GM23248 (cell line): ENCODE measurements around the gene PGP. TPM values are rescaled to one million over a fixed set of nuclear protein-coding genes. Genes with fewer than 3 reads are reported as not detected.

Source experiments
- DNase-seq: peaks from one replicate; pipeline ENCODE4 v3.0.0-alpha.2; 2015
- H2AFZ ChIP-seq: fragments of 200-600 bp; sonication (generic); 2 replicates; pipeline ENCODE4 v1.6.1; 2016; ENCODE audit warnings: antibody characterized with exemption
- H3F3A ChIP-seq: fragments of 200-600 bp; sonication (generic); 2 replicates; pipeline ENCODE4 v1.6.1; 2016; ENCODE audit warnings: mild to moderate bottlenecking, antibody characterized with exemption, mixed run types; ENCODE audit not compliant: insufficient read depth
- H3K27ac ChIP-seq: fragments of 200-600 bp; sonication (generic); 2 replicates; pipeline ENCODE4 v1.5.1; 2016; ENCODE audit warnings: mild to moderate bottlenecking
- H3K27me3 ChIP-seq: fragments of 200-600 bp; sonication (generic); replicated peaks from 2 replicates; pipeline ENCODE4 v1.6.1; 2016; ENCODE audit warnings: mild to moderate bottlenecking; ENCODE audit not compliant: insufficient read depth
- H3K36me3 ChIP-seq: fragments of 200-600 bp; sonication (generic); 2 replicates; pipeline ENCODE4 v1.6.1; 2016; ENCODE audit warnings: low read depth, mild to moderate bottlenecking
- H3K4me1 ChIP-seq: fragments of 200-600 bp; sonication (generic); 2 replicates; pipeline ENCODE4 v1.6.1; 2016; ENCODE audit warnings: mild to moderate bottlenecking; ENCODE audit not compliant: insufficient read depth
- H3K4me2 ChIP-seq: fragments of 200-600 bp; sonication (generic); one replicate; pipeline ENCODE4 v1.6.1; 2016; ENCODE audit warnings: mild to moderate bottlenecking; ENCODE audit not compliant: unreplicated experiment
- H3K4me3 ChIP-seq: fragments of 200-600 bp; sonication (generic); 2 replicates; pipeline ENCODE4 v1.5.1; 2016; ENCODE audit warnings: mild to moderate bottlenecking
- H3K79me2 ChIP-seq: fragments of 200-600 bp; sonication (generic); 2 replicates; pipeline ENCODE4 v1.6.1; 2016; ENCODE audit warnings: mild to moderate bottlenecking; ENCODE audit not compliant: insufficient read depth
- H3K9ac ChIP-seq: fragments of 200-600 bp; sonication (generic); 2 replicates; pipeline ENCODE4 v1.6.1; 2016; ENCODE audit warnings: mild to moderate bottlenecking
- H3K9me2 ChIP-seq: fragments of 200-600 bp; sonication (generic); 2 replicates; pipeline ENCODE4 v1.6.1; 2016; ENCODE audit warnings: mixed run types, mild to moderate bottlenecking, moderate library complexity; ENCODE audit not compliant: insufficient read depth
- H3K9me3 ChIP-seq: fragments of 200-600 bp; sonication (generic); one replicate; pipeline ENCODE4 v1.6.1; 2017; ENCODE audit warnings: low read depth
- H4K20me1 ChIP-seq: fragments of 200-600 bp; sonication (generic); 2 replicates; pipeline ENCODE4 v1.6.0; 2016; ENCODE audit not compliant: insufficient read depth
- EZH2 ChIP-seq: fragments of 200-600 bp; sonication (generic); IDR thresholded peaks from 2 replicates; pipeline ENCODE4 v1.6.1; 2018; ENCODE audit warnings: antibody characterized with exemption, mild to moderate bottlenecking; ENCODE audit not compliant: insufficient read depth, poor library complexity, severe bottlenecking
- EZH2phosphoT487 ChIP-seq: fragments of 200-600 bp; sonication (generic); IDR thresholded peaks from 2 replicates; pipeline ENCODE4 v1.6.1; 2018; ENCODE audit warnings: antibody characterized with exemption, moderate library complexity, mild to moderate bottlenecking, low read depth; ENCODE audit not compliant: insufficient read depth
- WGBS, 2 experiments: methylation state at CpG; one replicate each; pipeline ENCODE4 v1.1.6; 2015 to 2017; ENCODE audit warnings: low lambda C conversion rate in 2 of 2, low coverage in 1 of 2; ENCODE audit errors: missing lambda C conversion rate in 2 of 2; 5-methylcytosine and 5-hydroxymethylcytosine counted together
- in situ Hi-C: fragments of 300-500 bp; cut with MboI; formaldehyde crosslinking; loops from 2 replicates; pipeline ENCODE4 v1.15.0; 2020
- polyA plus RNA-seq: library from polyadenylated mRNA; unstranded; fragments of >200 nt; fragmentation: Nextera tagmentation; extraction: Ambion mirVana; gene quantifications from 2 replicates; pipeline ENCODE4 v1.2.1, GENCODE V29; 2016
- total RNA-seq: library from RNA; depleted of rRNA; stranded (reverse); fragments of >200 nt; shearing (Covaris generic); gene quantifications from 2 replicates; pipeline ENCODE4 v1.2.3, GENCODE V29; 2014

Gene PGP
- total and polyA plus RNA-seq, 2 experiments from 2014 or later: 10.1 to 25.5 TPM

DNA sequence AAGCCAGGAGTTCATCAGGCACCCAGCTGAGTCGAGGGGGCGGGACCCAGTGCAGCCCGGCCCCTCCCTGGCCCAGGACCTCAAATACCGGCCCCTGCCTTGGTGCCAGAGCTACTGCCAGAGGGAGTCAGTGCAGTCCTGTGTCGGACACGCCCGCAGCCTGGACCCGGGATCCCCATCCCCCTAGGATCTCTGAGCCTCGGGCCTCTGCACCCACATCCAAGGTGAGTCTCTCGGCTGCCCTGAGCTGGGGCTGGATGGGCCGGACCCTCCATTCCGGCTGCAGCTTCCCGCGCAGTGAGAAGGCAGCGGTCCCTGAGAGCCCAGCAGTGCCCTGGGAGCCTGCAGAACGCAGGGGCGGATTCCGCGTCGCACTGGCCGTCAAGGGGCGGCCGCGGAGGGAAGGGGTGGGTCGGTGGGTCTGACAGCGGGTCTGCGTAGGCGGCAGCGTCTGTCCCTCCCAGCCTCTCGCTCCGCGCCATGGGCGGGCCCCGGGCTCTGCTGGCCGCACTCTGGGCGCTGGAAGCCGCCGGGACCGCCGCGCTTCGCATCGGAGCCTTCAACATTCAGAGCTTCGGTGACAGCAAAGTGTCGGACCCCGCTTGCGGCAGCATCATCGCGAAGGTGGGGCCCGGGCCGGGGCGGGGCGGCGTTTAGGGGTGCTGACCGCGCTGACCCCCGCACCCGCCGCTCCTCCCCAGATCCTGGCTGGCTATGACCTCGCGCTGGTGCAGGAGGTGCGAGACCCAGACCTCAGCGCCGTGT, 21.9 kb upstream of the PGP start, which contains the start of gene DNASE1L2:
Gene DNASE1L2, plus strand, starts transcription at position 108 of the 765 bp plus-strand sequence. Its CDS starts 373 bp downstream, at position 481.
- H3F3A ChIP-seq: no peaks in the 10 kb centered on the region
- DNase-seq: peak; percentile 76
- no peak within 1 kb of the TSS for H3K27ac ChIP-seq
- H3K36me3 ChIP-seq: no peaks in the 10 kb centered on the region
- no peaks in the 10 kb centered on the region for H3K79me2 ChIP-seq
- peak within 1 kb of the TSS; percentile 53 for H3K4me2 ChIP-seq
- TF ChIP-seq EZH2phosphoT487 (no peak), EZH2 (no peak)
- no peaks in the 10 kb centered on the region for H3K9me2 ChIP-seq
- H3K9ac ChIP-seq: peak within 1 kb of the TSS; percentile 9
- H3K4me1 ChIP-seq: no peaks in the 10 kb centered on the region
- no peaks in the 10 kb centered on the region for H4K20me1 ChIP-seq
- H3K27me3 ChIP-seq: no peaks in the 10 kb centered on the region
- in situ Hi-C loops: no loop called here
- no peak within 1 kb of the TSS for H2AFZ ChIP-seq
- H3K4me3 ChIP-seq: peak within 1 kb of the TSS; percentile 53
- 3 to 4% methylated on average over 40 to 48 of the region's 64 CpGs for WGBS, 2 experiments
- no peaks in the 10 kb centered on the region for H3K9me3 ChIP-seq

DNA sequence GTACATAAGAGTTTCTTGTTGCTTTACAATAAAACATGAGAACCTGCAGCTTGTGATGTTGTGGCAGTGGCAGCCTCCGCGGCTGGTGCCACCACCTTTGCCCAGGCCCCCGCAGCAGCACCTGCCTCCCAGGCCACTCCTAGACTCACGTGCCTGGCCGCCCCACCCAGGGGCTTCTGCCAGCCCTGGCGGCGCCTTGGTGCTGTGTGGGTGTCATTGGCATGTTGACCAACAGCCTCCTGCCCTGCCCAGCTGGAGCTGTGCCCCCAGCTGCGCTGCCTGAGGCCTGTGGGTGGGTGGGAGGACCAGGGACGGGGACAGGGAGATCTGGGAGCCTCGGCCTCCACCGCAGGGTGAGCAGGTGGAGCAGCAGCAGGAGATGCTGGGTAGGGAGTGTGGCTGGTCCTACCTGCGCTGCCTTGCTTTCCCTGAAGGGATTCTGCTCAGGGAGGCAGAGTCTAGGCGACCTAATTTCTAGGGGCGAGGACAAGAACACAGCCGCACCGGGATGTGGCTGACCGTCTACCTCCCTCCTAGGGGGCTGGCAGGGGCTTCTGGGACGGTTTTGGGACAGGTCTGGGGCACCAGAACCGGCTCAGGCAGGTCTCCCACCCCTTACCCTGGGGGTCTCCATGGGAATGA, 21.2 kb upstream of the PGP start:
- no peak overlapping the region for H3K4me2 ChIP-seq
- no peaks in the 10 kb centered on the region for H3K9me3 ChIP-seq
- H3K4me1 ChIP-seq: no peaks in the 10 kb centered on the region
- no peak for TF ChIP-seq EZH2
- no peak for TF ChIP-seq EZH2phosphoT487
- no peak overlapping the region for H3K4me3 ChIP-seq
- H3K9ac ChIP-seq: no peak overlapping the region
- no peak for DNase-seq
- H3K9me2 ChIP-seq: no peaks in the 10 kb centered on the region
- H3K79me2 ChIP-seq: no peaks in the 10 kb centered on the region
- H4K20me1 ChIP-seq: no peaks in the 10 kb centered on the region
- H3F3A ChIP-seq: no peaks in the 10 kb centered on the region
- no peaks in the 10 kb centered on the region for H3K27me3 ChIP-seq
- no peak overlapping the region for H2AFZ ChIP-seq
- H3K27ac ChIP-seq: no peak overlapping the region
- in situ Hi-C loops: no loop called here
- WGBS, 2 experiments: 52 to 55% methylated on average over 12 to 19 of the region's 19 CpGs
- H3K36me3 ChIP-seq: no peaks in the 10 kb centered on the region

DNA sequence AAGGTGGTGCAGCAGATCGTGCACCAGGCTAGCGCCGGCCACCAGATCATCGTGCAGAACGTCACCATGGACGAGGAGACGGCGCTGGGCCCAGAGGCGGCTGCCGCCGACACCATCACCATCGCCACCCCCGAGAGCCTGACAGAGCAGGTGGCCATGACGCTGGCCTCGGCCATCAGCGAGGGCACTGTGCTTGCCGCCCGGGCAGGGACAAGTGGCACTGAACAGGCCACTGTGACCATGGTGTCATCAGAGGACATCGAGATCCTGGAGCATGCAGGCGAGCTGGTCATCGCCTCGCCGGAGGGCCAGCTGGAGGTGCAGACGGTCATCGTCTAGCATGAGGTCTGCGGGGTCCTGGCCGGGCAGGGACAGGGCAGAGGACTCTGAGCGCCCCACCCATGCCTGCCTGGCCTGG, 20.6 kb upstream of the PGP start:
- H3K27ac ChIP-seq: no peak overlapping the region
- H3K27me3 ChIP-seq: no peaks in the 10 kb centered on the region
- DNase-seq: no peak
- H3K4me2 ChIP-seq: no peak overlapping the region
- no peaks in the 10 kb centered on the region for H3K36me3 ChIP-seq
- TF ChIP-seq EZH2phosphoT487 (no peak), EZH2 (no peak)
- in situ Hi-C loops: no loop called here
- WGBS, 2 experiments: 93% methylated on average over 27 to 28 of the region's 28 CpGs
- no peak overlapping the region for H3K4me3 ChIP-seq
- no peaks in the 10 kb centered on the region for H3K9me3 ChIP-seq
- no peaks in the 10 kb centered on the region for H4K20me1 ChIP-seq
- no peaks in the 10 kb centered on the region for H3K9me2 ChIP-seq
- no peak overlapping the region for H3K9ac ChIP-seq
- H3K79me2 ChIP-seq: no peaks in the 10 kb centered on the region
- no peaks in the 10 kb centered on the region for H3F3A ChIP-seq
- H3K4me1 ChIP-seq: no peaks in the 10 kb centered on the region
- H2AFZ ChIP-seq: no peak overlapping the region

DNA sequence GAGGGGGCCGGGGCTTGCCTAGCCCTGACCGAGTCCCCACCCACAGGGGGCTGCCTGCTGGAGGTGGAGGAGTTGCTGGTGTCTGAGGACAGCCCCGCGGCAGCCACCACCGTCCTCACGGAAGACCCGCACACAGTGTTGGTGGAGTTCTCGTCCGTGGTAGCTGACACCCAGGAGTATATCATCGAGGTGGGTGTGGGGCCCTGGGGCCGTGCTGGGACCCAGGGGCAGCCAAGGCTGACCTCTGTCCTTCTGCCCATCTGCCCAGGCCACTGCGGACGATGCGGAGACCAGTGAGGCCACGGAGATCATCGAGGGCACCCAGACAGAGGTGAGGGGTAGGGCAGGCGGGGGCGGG, 20.2 kb upstream of the PGP start:
- no peak overlapping the region for H3K4me2 ChIP-seq
- H3F3A ChIP-seq: no peaks in the 10 kb centered on the region
- in situ Hi-C loops: no loop called here
- no peaks in the 10 kb centered on the region for H4K20me1 ChIP-seq
- H2AFZ ChIP-seq: no peak overlapping the region
- H3K9ac ChIP-seq: no peak overlapping the region
- H3K79me2 ChIP-seq: no peaks in the 10 kb centered on the region
- H3K27ac ChIP-seq: no peak overlapping the region
- H3K9me2 ChIP-seq: no peaks in the 10 kb centered on the region
- H3K4me3 ChIP-seq: no peak overlapping the region
- no peaks in the 10 kb centered on the region for H3K27me3 ChIP-seq
- DNase-seq: no peak
- 81 to 90% methylated on average over 8 to 17 of the region's 18 CpGs for WGBS, 2 experiments
- no peaks in the 10 kb centered on the region for H3K4me1 ChIP-seq
- no peaks in the 10 kb centered on the region for H3K9me3 ChIP-seq
- TF ChIP-seq EZH2phosphoT487 (no peak), EZH2 (no peak)
- H3K36me3 ChIP-seq: no peaks in the 10 kb centered on the region
